Stimulated activated CD4-positive, alpha-beta T cell treated with anti-CD3 and anti-CD28 coated beads, Interleukin-4, amount 100 ng/mL, for 4 hours (primary cell): Measurements from ENCODE around the gene PLBD2.

Experiments used
- DNase-seq, 2 experiments: peaks; one replicate each; pipeline ENCODE4 v3.0.0-alpha.2; 2020

PLBD2 gene

GRCh38 chr12:113397497-113398197, 39.3 kb downstream of the PLBD2 start:
- DNase-seq: no peak

- DNase-seq: no peak
Observed at GRCh38 chr12:113398346-113399290, 40.2 kb downstream of the PLBD2 start.

DNA sequence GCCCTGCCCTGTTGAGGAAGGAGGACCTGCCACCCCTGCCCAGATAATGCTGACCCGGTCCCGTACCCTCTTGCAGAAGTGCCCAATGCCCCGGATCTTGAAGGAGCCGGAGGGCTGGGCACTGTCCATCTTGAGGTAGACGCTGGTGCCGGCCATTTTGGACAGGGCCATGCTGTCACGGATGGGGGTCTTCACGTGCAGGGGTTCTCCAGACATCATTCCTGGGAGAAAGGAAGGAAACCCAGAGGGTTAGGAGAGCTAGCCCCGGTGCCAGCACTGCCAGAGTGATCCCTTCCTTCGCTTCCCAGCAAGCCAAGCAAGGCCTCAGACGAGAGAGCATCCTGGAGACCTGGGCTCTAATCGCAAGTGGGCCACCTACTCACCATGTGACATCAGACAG, 41.1 kb downstream of the PLBD2 start:
- no peak for DNase-seq

DNA sequence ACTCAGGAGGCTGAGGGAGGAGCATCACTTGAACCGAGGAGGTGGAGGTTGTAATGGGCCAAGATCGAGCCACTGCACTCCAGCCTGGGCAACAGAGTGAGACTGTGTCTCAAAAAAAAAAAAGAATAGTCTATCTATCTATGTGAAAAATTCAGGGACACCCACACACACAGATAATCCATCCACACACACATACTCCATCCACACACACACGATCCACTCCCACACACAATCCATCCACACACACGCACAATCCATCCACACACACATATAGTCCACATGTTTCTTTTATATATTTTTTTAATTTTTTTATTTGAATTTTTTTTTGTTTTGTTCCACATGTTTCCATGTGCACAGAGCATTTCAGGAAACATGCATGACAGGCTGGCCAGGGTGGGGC, 42.0 kb downstream of the PLBD2 start:
- no peak for DNase-seq

GRCh38 chr12:113401066-113402000, 42.9 kb downstream of the PLBD2 start:
- no peak for DNase-seq

GRCh38 chr12:113402586-113403260, 44.3 kb downstream of the PLBD2 start:
- DNase-seq: no peak

- DNase-seq: no peak
Observed at GRCh38 chr12:113403435-113404415, 45.3 kb downstream of the PLBD2 start, which contains the start of gene SDS. Gene SDS, minus strand, starts transcription at chr12:113403887. Its CDS starts 4,179 bp downstream, at chr12:113399708.

- no peak for DNase-seq
Observed at GRCh38 chr12:113405694-113406093, 47.3 kb downstream of the PLBD2 start.

- no peak for DNase-seq
Observed at GRCh38 chr12:113407931-113408600, 49.7 kb downstream of the PLBD2 start.

GRCh38 chr12:113408756-113409298, 50.4 kb downstream of the PLBD2 start:
- no peak for DNase-seq

GRCh38 chr12:113409462-113410124, 51.2 kb downstream of the PLBD2 start:
- DNase-seq: no peak

GRCh38 chr12:113413488-113413939, 55.1 kb downstream of the PLBD2 start:
- no peak for DNase-seq

DNA sequence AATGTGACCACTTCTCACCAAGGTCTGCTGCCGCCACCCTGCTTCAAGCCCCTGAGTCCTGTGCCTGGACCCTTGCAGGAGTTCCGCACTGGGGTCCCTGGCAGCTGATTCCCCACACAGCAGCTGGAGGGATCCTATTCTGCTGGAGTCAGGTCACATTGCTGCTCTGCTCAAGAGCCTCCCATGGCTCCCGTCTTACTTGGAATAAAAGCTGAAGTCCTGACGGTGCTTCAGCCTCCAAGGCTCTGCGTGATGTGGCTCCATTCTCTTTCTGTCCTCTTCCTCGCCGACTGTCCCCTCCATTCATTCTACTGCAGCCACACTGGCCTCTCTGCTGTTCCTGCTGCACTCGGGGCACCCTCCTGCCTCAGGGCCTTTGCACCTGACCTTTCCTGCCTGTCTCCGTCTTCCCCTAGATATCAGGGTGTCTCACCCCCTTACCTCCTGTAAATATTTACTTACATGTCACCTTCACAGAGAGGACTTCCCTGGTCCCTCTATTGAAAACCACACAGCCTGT, 56.2 kb downstream of the PLBD2 start:
- DNase-seq: no peak

DNA sequence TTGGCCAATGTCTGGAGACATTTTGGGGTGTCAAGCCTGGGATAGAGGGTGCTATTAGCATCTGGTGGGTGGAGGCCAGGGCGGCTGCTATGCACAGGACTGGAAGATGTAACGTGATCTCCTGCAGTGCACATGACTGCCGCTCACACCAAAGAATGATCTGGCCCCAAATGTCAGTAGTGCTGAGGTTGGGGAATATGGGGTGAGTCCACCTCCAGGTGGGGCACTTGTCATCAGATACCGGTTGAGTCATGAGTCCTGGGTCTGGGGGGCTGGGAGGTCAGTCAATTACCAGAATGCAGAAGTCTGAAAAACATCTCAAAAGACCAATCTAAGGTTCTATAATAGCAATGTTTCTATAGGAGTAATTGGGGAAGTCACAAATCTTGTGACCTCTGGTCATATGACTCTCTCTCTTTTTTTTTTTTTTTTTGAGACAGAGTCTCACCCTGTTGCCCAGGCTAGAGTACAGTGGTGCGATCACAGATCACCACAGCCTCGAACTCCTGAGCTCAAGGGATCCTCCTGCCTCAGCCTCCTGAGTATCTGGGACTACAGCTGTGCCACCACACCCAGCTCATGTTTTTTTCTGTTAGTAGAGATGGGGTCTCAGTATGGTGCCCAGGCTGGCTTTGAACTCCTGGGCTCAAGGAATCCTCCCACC, 57.8 kb downstream of the PLBD2 start:
- DNase-seq: no peak

DNA sequence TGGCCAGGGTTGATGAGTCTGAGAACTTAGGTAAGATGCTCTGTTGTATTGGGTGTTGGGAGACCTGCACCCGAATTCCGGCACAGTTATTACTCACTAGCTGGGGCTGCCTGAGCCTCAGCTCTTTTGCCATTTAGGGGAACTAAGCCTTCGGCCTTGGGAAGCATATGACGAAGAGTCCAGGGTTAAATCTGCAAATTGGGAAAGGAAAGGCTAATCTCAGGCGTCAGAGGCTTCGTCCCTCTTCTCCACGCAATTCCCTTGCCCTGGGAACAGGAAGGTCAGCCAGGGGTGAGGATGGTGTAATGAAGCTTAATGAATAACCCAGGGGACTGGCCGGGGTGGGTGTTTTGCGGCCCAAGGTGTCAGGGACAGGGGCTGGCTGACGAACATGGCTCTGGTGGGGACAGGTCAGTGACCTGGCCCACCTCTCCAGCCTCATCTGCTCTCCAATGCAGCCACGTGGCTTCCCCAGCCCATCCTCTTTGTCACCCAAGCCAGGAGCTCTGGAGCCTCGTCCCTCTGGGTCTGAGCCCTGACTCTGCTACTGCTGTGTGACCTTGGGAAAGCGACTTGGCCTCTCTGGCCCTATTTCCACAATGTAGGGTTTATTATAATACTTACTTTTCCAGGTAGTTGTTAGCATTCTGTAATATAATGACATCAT, 60.0 kb downstream of the PLBD2 start:
- DNase-seq: no peak

GRCh38 chr12:113420996-113421595, 62.7 kb downstream of the PLBD2 start:
- no peak for DNase-seq
